22Rv1 (cell line): ENCODE measurements around the gene HELZ.

ENCODE experiments used
- ZFX ChIP-seq: fragments of 450-650 bp; IDR thresholded peaks from 2 replicates; pipeline ENCODE4 v1.6.1; 2017; ENCODE audit warnings: antibody characterized with exemption, borderline replicate concordance
- TF ChIP-seq, protein P1 (sequence below): fragments of 450-650 bp; IDR thresholded peaks from 2 replicates; pipeline ENCODE4 v1.5.1; 2017; ENCODE audit warnings: mild to moderate bottlenecking

DNA sequence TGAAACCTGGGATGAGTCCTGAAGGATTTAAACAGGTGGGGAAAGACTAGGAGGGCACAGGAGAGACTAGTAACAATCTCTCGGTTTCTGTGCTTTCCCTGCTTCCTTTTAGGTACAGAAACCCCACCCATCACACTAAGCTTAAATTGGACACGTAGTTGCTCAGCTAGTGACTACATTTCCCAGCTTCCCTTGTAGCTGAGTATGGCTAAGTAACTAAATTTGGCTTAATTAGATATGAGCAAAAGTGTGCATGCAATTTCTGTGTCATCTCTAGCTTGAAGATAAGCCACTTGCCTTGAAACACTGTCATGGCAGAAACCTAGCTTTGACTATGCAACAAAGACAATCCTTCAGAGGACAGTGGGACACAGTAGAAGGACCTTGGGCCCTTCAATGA is 164.2 kb downstream of the HELZ start:
- TF ChIP-seq, protein P1, sequence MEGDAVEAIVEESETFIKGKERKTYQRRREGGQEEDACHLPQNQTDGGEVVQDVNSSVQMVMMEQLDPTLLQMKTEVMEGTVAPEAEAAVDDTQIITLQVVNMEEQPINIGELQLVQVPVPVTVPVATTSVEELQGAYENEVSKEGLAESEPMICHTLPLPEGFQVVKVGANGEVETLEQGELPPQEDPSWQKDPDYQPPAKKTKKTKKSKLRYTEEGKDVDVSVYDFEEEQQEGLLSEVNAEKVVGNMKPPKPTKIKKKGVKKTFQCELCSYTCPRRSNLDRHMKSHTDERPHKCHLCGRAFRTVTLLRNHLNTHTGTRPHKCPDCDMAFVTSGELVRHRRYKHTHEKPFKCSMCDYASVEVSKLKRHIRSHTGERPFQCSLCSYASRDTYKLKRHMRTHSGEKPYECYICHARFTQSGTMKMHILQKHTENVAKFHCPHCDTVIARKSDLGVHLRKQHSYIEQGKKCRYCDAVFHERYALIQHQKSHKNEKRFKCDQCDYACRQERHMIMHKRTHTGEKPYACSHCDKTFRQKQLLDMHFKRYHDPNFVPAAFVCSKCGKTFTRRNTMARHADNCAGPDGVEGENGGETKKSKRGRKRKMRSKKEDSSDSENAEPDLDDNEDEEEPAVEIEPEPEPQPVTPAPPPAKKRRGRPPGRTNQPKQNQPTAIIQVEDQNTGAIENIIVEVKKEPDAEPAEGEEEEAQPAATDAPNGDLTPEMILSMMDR: no peak
- TF ChIP-seq ZFX: no peak
